Endometrial microvascular endothelial cells (primary cell): ENCODE results near the gene ATF6. TPM values are rescaled to one million over a fixed set of nuclear protein-coding genes. Genes with fewer than 3 reads are reported as not detected.

Source experiments
- in situ Hi-C: cut with HindIII; loops from 2 replicates; pipeline ENCODE4 v1.10.0; 2017; ENCODE audit warnings: low sequenced_read_pairs, low pct_unique_long_range_greater_than_20kb; ENCODE audit errors: inconsistent ontology term
- total RNA-seq: library from RNA; depleted of rRNA; stranded (reverse); fragments of >200 nt; gene quantifications from one replicate; pipeline ENCODE4 v1.2.3, GENCODE V29; 2015; ENCODE audit errors: inconsistent ontology term

Gene ATF6
- total RNA-seq, 1 donor from 2014 or later: 40.7 TPM

- in situ Hi-C loops: no loop called here
Observed at GRCh38 chr1:161914595-161914994, 148.5 kb downstream of the ATF6 start.

GRCh38 chr1:161915051-161915503 is 149.0 kb downstream of the ATF6 start:
- in situ Hi-C loops: no loop called here

GRCh38 chr1:161915978-161916377 is 149.9 kb downstream of the ATF6 start:
- in situ Hi-C loops: no loop called here

- in situ Hi-C loops: no loop called here
Observed at GRCh38 chr1:161919229-161919628, 153.1 kb downstream of the ATF6 start.

- in situ Hi-C loops: no loop called here
Observed at GRCh38 chr1:161921491-161921890, 155.4 kb downstream of the ATF6 start.

GRCh38 chr1:161921990-161922389 is 155.9 kb downstream of the ATF6 start:
- in situ Hi-C loops: no loop called here

GRCh38 chr1:161928056-161928455 is 161.9 kb downstream of the ATF6 start:
- in situ Hi-C loops: no loop called here

- in situ Hi-C loops: no loop called here
Observed at GRCh38 chr1:161929137-161929536, 163.0 kb downstream of the ATF6 start.

GRCh38 chr1:161930064-161930463 is 163.9 kb downstream of the ATF6 start:
- in situ Hi-C loops: no loop called here

GRCh38 chr1:161932668-161933067 is 166.5 kb downstream of the ATF6 start:
- in situ Hi-C loops: no loop called here

- in situ Hi-C loops: no loop called here
Observed at GRCh38 chr1:161933592-161934588, 167.8 kb downstream of the ATF6 start.

- in situ Hi-C loops: no loop called here
Observed at GRCh38 chr1:161935264-161935663, 169.1 kb downstream of the ATF6 start.

GRCh38 chr1:161936786-161937185 is 170.7 kb downstream of the ATF6 start:
- in situ Hi-C loops: no loop called here

GRCh38 chr1:161940866-161941591 is 174.9 kb downstream of the ATF6 start:
- in situ Hi-C loops: no loop called here

- in situ Hi-C loops: no loop called here
Observed at GRCh38 chr1:161941726-161942436, 175.8 kb downstream of the ATF6 start.

GRCh38 chr1:161943737-161944136 is 177.6 kb downstream of the ATF6 start:
- in situ Hi-C loops: no loop called here

GRCh38 chr1:161944381-161944780 is 178.3 kb downstream of the ATF6 start:
- in situ Hi-C loops: no loop called here

- in situ Hi-C loops: no loop called here
Observed at GRCh38 chr1:161945306-161946060, 179.4 kb downstream of the ATF6 start.
